HL-60/S4 treated with phorbol 12-myristate 13-acetate at 8.2 ng/mL for 4 days and 3 days (cell line): ENCODE results near the gene EPG5.
"Not testable (repeated sequence)": the region's sequence is repeated elsewhere in the genome, so short reads cannot be mapped to it uniquely, and the experiment has no call there.

Experiments
- in situ Hi-C: fragments of 300-500 bp; cut with MboI; formaldehyde crosslinking; loops from 2 replicates; pipeline ENCODE4 v1.15.0; 2022; ENCODE audit warnings: low sequenced_read_pairs

EPG5 gene

GRCh38 chr18:45980229-45980628 lies 13.1 kb upstream of the EPG5 start:
- in situ Hi-C loops = no loop called here

GRCh38 chr18:45978084-45978483 lies 11.0 kb upstream of the EPG5 start:
- in situ Hi-C loops = no loop called here

- in situ Hi-C loops = no loop called here
Measured at GRCh38 chr18:45976974-45977373, 9.8 kb upstream of the EPG5 start.

GRCh38 chr18:45976566-45976965 lies 9.4 kb upstream of the EPG5 start:
- in situ Hi-C loops = no loop called here

- in situ Hi-C loops = no loop called here
Measured at GRCh38 chr18:45974088-45974536, 7.0 kb upstream of the EPG5 start.

- in situ Hi-C loops = not testable (repeated sequence)
Measured at GRCh38 chr18:45964913-45965312, 2.2 kb downstream of the EPG5 start.

- in situ Hi-C loops = no loop called here
Measured at GRCh38 chr18:45962866-45963265, 4.3 kb downstream of the EPG5 start.

- in situ Hi-C loops = no loop called here
Measured at GRCh38 chr18:45962461-45962860, 4.7 kb downstream of the EPG5 start.

GRCh38 chr18:45959484-45959883 lies 7.6 kb downstream of the EPG5 start:
- in situ Hi-C loops = not testable (repeated sequence)

GRCh38 chr18:45958730-45959129 lies 8.4 kb downstream of the EPG5 start:
- in situ Hi-C loops = no loop called here

GRCh38 chr18:45958027-45958426 lies 9.1 kb downstream of the EPG5 start:
- in situ Hi-C loops = no loop called here

GRCh38 chr18:45957100-45957499 lies 10.0 kb downstream of the EPG5 start:
- in situ Hi-C loops = no loop called here

- in situ Hi-C loops = no loop called here
Measured at GRCh38 chr18:45954070-45954934, 12.8 kb downstream of the EPG5 start.

GRCh38 chr18:45951016-45951714 lies 16.0 kb downstream of the EPG5 start:
- in situ Hi-C loops = no loop called here

- in situ Hi-C loops = no loop called here
Measured at GRCh38 chr18:45945669-45946068, 21.5 kb downstream of the EPG5 start.

- in situ Hi-C loops = no loop called here
Measured at GRCh38 chr18:45940724-45941123, 26.4 kb downstream of the EPG5 start.

- in situ Hi-C loops = no loop called here
Measured at GRCh38 chr18:45939236-45939635, 27.9 kb downstream of the EPG5 start.

GRCh38 chr18:45938488-45938935 lies 28.6 kb downstream of the EPG5 start:
- in situ Hi-C loops = no loop called here

- in situ Hi-C loops = no loop called here
Measured at GRCh38 chr18:45935591-45936335, 31.4 kb downstream of the EPG5 start.

- in situ Hi-C loops = no loop called here
Measured at GRCh38 chr18:45932708-45933107, 34.4 kb downstream of the EPG5 start.

GRCh38 chr18:45930963-45931362 lies 36.2 kb downstream of the EPG5 start:
- in situ Hi-C loops = no loop called here
